ENCODE results near the gene MORN1.

MORN1 gene

GRCh38 chr1:2322581-2323211, 68.7 kb downstream of the MORN1 start:
- DNase-seq (ENCODE audit: low read depth), result no peak
- H3K4me3 ChIP-seq (replicated peaks; ENCODE audit: low read depth, low read length), result no peak overlapping the region
- TF ChIP-seq, protein P1, sequence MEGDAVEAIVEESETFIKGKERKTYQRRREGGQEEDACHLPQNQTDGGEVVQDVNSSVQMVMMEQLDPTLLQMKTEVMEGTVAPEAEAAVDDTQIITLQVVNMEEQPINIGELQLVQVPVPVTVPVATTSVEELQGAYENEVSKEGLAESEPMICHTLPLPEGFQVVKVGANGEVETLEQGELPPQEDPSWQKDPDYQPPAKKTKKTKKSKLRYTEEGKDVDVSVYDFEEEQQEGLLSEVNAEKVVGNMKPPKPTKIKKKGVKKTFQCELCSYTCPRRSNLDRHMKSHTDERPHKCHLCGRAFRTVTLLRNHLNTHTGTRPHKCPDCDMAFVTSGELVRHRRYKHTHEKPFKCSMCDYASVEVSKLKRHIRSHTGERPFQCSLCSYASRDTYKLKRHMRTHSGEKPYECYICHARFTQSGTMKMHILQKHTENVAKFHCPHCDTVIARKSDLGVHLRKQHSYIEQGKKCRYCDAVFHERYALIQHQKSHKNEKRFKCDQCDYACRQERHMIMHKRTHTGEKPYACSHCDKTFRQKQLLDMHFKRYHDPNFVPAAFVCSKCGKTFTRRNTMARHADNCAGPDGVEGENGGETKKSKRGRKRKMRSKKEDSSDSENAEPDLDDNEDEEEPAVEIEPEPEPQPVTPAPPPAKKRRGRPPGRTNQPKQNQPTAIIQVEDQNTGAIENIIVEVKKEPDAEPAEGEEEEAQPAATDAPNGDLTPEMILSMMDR (IDR thresholded peaks at IDR 0.05; ENCODE audit: low read length, missing control alignments), result no peak

DNA sequence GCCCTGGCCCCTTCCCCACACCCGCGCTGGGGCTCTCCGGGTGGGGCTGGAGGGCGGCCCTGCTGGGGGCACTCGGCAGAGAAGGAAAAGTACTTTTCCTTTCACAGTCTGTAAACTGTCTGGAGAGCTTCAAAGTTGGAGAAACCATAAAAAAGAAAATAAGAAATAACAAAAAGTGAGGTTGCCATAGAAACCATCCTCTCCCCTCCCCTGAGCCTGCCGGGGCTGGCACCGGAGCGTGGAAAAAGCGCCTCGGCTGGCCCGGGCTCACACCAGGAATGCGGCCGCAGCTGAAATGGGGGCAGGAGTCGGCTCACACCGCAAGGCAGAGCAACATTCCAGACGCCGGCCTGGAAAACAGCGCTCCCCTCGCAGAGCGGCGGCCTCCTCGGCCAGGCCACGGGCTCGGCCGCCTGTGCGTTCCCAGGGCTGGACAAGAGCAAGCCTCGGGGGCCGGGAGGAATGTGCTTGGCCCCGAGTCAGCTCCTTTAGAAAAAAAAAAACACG, 69.2 kb downstream of the MORN1 start:
- TF ChIP-seq, protein P1 (IDR thresholded peaks at IDR 0.05; ENCODE audit: low read length, missing control alignments), result no peak
- H3K4me3 ChIP-seq (replicated peaks; ENCODE audit: low read depth, low read length), result no peak overlapping the region
- DNase-seq (ENCODE audit: low read depth), result peak; percentile 91

GRCh38 chr1:2320760-2321667, 70.3 kb downstream of the MORN1 start:
- TF ChIP-seq, protein P1 (IDR thresholded peaks at IDR 0.05; ENCODE audit: low read length, missing control alignments), result no peak
- no peak overlapping the region for H3K4me3 ChIP-seq (replicated peaks; ENCODE audit: low read depth, low read length)
- no peak for DNase-seq (ENCODE audit: low read depth)

GRCh38 chr1:2320006-2320405, 71.3 kb downstream of the MORN1 start:
- TF ChIP-seq, protein P1 (IDR thresholded peaks at IDR 0.05; ENCODE audit: low read length, missing control alignments), result no peak
- no peak for DNase-seq (ENCODE audit: low read depth)
- no peak overlapping the region for H3K4me3 ChIP-seq (replicated peaks; ENCODE audit: low read depth, low read length)

- no peak for DNase-seq (ENCODE audit: low read depth)
- H3K4me3 ChIP-seq (replicated peaks; ENCODE audit: low read depth, low read length), result no peak overlapping the region
- TF ChIP-seq, protein P1 (IDR thresholded peaks at IDR 0.05; ENCODE audit: low read length, missing control alignments), result no peak
These were observed 72.1 kb downstream of the MORN1 start for GRCh38 chr1:2319291-2319690.

GRCh38 chr1:2318314-2319278, 72.8 kb downstream of the MORN1 start:
- no peak for DNase-seq (ENCODE audit: low read depth)
- H3K4me3 ChIP-seq (replicated peaks; ENCODE audit: low read depth, low read length), result no peak overlapping the region
- TF ChIP-seq, protein P1 (IDR thresholded peaks at IDR 0.05; ENCODE audit: low read length, missing control alignments), result no peak
